Measurements from ENCODE around the gene FKBP10.

The FKBP10 gene

GRCh38 chr17:41813152-41813680 is 412 bp downstream of the FKBP10 start:
- TF ChIP-seq EZH2 (IDR thresholded peaks at IDR 0.05; ENCODE audit: borderline replicate concordance, low read depth, low read length, severe bottlenecking) (no peak), CTCF (IDR thresholded peaks at IDR 0.05; ENCODE audit: borderline replicate concordance, extremely low read depth, low read length, poor library complexity, severe bottlenecking) (no peak)
- Histone ChIP-seq H4K20me1 (ENCODE audit: insufficient read depth, low read length) (no peaks in the 10 kb centered on the region), H3K79me2 (ENCODE audit: insufficient read depth, low read length) (no peaks in the 10 kb centered on the region), H3K4me1 (ENCODE audit: insufficient read depth, low read length) (peaks cover 18% of the 10 kb centered on the region), H3K9me3 (ENCODE audit: insufficient read depth, low read length, severe bottlenecking) (no peaks in the 10 kb centered on the region), H3K9ac (ENCODE audit: low read depth, low read length) (no peak overlapping the region), H3K4me2 (ENCODE audit: insufficient read depth, low read length) (no peak overlapping the region), H3K27me3 (ENCODE audit: insufficient read depth, low read length, poor library complexity) (peaks cover 21% of the 10 kb centered on the region), H3K4me3 (ENCODE audit: low read depth in 1 of 2, low read length in 2 of 2) (no peak overlapping the region), H3K27ac (ENCODE audit: low read length) (no peak overlapping the region), H2AFZ (ENCODE audit: low read depth, low read length) (no peak overlapping the region), H3K36me3 (ENCODE audit: insufficient read depth, low read length) (no peaks in the 10 kb centered on the region)
- ATAC-seq (ENCODE audit: insufficient read depth, low read depth) (no peak), DNase-seq (no peak)

DNA sequence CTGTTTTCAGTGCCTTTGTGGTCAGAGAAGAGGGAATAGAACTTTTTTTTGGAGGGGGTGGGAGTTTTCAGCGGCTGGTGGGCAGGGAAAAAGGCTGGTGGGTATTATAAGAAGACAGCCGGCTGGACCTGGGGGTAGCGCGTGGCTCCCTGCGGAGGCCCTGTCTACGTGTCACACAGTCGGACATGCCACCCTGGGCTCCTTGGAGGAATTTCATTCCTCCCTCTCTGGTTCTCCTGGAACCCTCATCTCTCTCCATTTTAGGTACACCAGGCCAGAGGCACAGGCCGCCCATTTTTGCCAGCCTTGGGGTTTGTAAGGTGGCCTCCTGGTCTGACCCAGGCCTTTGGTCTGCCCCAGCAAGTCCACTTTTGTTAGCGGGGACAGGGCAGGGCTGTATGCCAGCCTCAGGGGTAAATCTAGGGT is 908 bp downstream of the FKBP10 start:
- Histone ChIP-seq H3K27ac (ENCODE audit: low read length) (no peak overlapping the region), H4K20me1 (ENCODE audit: insufficient read depth, low read length) (no peaks in the 10 kb centered on the region), H3K79me2 (ENCODE audit: insufficient read depth, low read length) (no peaks in the 10 kb centered on the region), H3K4me1 (ENCODE audit: insufficient read depth, low read length) (peaks cover 18% of the 10 kb centered on the region), H3K9ac (ENCODE audit: low read depth, low read length) (no peak overlapping the region), H3K27me3 (ENCODE audit: insufficient read depth, low read length, poor library complexity) (peaks cover 21% of the 10 kb centered on the region), H2AFZ (ENCODE audit: low read depth, low read length) (no peak overlapping the region), H3K9me3 (ENCODE audit: insufficient read depth, low read length, severe bottlenecking) (no peaks in the 10 kb centered on the region), H3K4me2 (ENCODE audit: insufficient read depth, low read length) (no peak overlapping the region), H3K36me3 (ENCODE audit: insufficient read depth, low read length) (no peaks in the 10 kb centered on the region), H3K4me3 (ENCODE audit: low read depth in 1 of 2, low read length in 2 of 2) (no peak overlapping the region)
- ATAC-seq (ENCODE audit: insufficient read depth, low read depth) (no peak), DNase-seq (no peak)
- TF ChIP-seq EZH2 (IDR thresholded peaks at IDR 0.05; ENCODE audit: borderline replicate concordance, low read depth, low read length, severe bottlenecking) = no peak
- TF ChIP-seq CTCF (IDR thresholded peaks at IDR 0.05; ENCODE audit: borderline replicate concordance, extremely low read depth, low read length, poor library complexity, severe bottlenecking) = no peak

- Histone ChIP-seq H3K4me2 (ENCODE audit: insufficient read depth, low read length) (no peak overlapping the region), H3K9ac (ENCODE audit: low read depth, low read length) (no peak overlapping the region), H3K27ac (ENCODE audit: low read length) (no peak overlapping the region), H3K36me3 (ENCODE audit: insufficient read depth, low read length) (no peaks in the 10 kb centered on the region), H3K27me3 (ENCODE audit: insufficient read depth, low read length, poor library complexity) (peaks cover 21% of the 10 kb centered on the region), H3K9me3 (ENCODE audit: insufficient read depth, low read length, severe bottlenecking) (no peaks in the 10 kb centered on the region), H4K20me1 (ENCODE audit: insufficient read depth, low read length) (no peaks in the 10 kb centered on the region), H3K4me3 (ENCODE audit: low read depth in 1 of 2, low read length in 2 of 2) (no peak overlapping the region), H2AFZ (ENCODE audit: low read depth, low read length) (no peak overlapping the region), H3K4me1 (ENCODE audit: insufficient read depth, low read length) (peaks cover 18% of the 10 kb centered on the region), H3K79me2 (ENCODE audit: insufficient read depth, low read length) (no peaks in the 10 kb centered on the region)
- TF ChIP-seq EZH2 (IDR thresholded peaks at IDR 0.05; ENCODE audit: borderline replicate concordance, low read depth, low read length, severe bottlenecking) (no peak), CTCF (IDR thresholded peaks at IDR 0.05; ENCODE audit: borderline replicate concordance, extremely low read depth, low read length, poor library complexity, severe bottlenecking) (no peak)
- ATAC-seq (ENCODE audit: insufficient read depth, low read depth) = no peak
- DNase-seq = no peak
Measured at GRCh38 chr17:41814195-41814594, 1.4 kb downstream of the FKBP10 start.
